ENCODE results near the gene HHATL.

GRCh38 chr3:42720126-42720525 lies 17.5 kb upstream of the HHATL start:
- TF ChIP-seq BHLHE40 (IDR thresholded peaks at IDR 0.05; ENCODE audit: borderline replicate concordance), result no peak
- TF ChIP-seq FOXK2 (IDR thresholded peaks at IDR 0.05), result no peak
- TF ChIP-seq ELF4 (IDR thresholded peaks at IDR 0.05), result no peak
